ENCODE data around the gene ZNF391.
A peak's percentile ranks its signal among the peaks of the same experiment; 100 is the strongest.
"Not testable (repeated sequence)": the region's sequence is repeated elsewhere in the genome, so short reads cannot be mapped to it uniquely, and the experiment has no call there.

ZNF391 gene

GRCh38 chr6:27422651-27423332, 34.2 kb downstream of the ZNF391 start:
- no peak for DNase-seq (ENCODE audit: low spot score)

DNA sequence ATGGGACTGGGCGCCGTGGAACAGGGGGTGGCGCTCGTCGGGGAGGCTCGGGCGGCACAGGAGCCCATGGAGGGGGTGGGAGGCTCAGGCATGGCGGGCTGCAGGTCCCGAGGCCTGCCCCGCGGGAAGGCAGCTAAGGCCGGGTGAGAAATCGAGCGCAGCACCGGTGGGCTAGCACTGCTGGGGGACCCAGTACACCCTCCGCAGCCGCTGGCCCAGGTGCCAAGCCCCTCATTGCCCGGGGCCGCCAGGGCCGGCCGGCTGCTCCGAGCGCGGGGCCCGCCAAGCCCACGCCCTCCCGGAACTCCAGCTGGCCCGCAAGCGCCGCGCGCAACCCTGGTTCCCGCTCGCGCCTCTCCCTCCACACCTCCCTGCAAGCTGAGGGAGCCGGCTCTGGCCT, 36.3 kb downstream of the ZNF391 start:
- DNase-seq (ENCODE audit: low spot score) = not testable (repeated sequence)

GRCh38 chr6:27426045-27426620, 37.6 kb downstream of the ZNF391 start:
- no peak for DNase-seq (ENCODE audit: low spot score)

DNA sequence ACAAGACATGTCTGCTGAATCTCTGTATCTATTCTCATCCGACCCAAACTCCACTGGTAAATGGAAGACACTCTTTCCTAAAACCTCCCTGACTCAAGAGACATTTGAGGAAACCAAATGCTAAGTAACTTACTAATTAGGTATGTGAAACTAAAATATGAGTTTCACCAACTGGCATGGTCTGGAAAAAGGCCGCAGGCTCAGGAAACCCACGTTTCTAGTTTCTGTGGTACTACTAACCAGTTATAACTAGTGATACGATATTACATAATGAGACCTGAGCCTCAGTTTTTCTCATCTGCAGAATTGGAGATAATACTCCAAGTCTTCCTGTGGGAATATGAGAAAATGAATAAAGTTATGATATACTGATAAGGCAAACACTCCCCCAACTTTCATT, 39.9 kb downstream of the ZNF391 start:
- no peak for DNase-seq (ENCODE audit: low spot score)

GRCh38 chr6:27428966-27429365, 40.4 kb downstream of the ZNF391 start:
- no peak for DNase-seq (ENCODE audit: low spot score)

DNA sequence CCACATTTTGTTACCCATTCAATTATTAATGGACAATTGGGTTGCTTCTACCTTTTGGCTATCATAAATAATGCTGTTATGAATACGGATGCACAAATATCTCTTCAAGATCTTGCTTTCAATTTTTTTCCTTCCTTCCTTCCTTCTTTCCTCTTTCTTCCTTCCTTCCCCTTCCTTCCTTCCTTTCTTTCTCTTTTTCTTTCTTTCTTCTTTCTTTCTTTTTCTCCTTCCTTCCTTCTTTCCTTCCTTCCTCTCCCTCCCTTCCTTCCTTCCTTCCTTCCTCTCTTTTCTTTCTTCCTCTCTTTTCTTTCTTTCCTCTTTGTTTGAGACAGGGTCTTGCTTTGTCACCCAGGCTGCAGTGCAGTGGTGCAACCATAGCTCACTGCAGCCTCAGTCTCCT, 45.2 kb downstream of the ZNF391 start:
- no peak for DNase-seq (ENCODE audit: low spot score)

DNA sequence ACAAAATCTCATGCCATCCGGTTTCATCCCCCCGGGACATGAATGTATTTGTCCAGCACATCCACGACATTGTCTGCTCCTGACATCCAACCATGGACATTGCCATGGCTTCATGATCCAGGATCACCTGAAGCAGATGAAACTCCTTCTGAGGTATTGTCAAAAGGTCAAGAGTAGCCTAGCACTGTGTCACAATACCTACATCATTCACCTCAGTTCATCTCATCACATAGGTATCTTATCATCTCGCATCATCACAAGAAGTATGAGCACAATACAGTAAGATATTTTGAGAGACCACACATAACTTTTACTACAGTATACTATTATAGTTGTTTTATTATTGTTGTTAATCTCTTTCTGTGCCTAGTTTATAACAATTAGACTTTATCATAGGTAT, 50.8 kb downstream of the ZNF391 start:
- DNase-seq (ENCODE audit: low spot score) = no peak

DNA sequence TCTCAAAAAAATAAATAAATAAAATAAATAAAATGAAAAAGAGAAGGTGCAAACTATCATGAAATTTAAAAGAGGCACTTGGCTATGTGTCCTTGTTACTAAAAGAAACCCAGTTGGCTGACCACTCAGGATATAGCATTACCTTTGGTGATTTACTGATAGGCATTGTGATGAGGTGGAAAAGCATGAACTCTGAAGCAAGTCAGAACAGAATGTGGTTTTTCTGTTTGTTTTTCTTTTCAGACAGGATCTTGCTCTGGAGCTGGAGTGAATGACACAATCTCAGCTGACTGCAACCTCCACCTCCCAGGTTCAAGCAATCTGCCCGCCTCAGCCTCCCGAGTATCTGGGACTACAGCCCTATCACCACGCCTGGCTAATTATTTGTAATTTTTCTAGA, 52.4 kb downstream of the ZNF391 start:
- no peak for DNase-seq (ENCODE audit: low spot score)

DNA sequence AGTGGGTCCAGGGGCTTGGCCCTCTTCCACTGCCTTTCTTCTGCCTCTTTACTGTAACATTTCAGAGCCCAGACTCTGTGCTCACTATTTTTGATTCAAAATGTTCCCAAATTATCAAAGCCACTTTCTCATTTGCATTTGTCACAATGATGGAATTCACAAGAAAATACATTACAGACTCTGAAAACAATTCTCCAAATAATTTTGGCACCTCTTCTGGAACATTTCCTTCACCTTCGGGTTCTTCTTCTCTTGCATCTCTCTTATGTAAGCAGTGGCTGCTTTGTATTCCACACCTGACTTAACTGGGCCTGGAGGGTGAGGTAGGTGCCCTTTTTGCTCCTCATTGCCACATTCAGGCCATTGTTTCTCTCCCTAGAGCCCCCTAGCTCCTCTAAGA, 54.4 kb downstream of the ZNF391 start:
- DNase-seq (ENCODE audit: low spot score) = no peak

DNA sequence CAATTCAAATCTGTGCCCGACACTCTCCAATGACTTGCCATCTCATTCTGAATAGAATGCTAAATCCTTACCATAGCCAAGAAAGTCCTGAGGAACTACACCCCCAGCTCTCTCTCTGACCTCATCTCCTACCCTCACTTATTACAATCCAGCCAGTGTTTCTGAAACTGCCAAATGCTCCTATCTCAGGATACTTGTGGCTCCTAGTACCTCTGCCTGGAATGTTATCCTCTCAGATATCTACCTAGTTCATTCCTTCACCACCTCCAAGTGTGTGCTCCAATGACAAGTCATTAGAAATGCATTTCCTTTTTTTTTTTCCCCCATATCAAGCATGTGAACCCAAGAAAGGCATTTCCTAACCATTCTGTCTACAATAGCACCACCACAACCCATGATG, 59.9 kb downstream of the ZNF391 start:
- no peak for DNase-seq (ENCODE audit: low spot score)

DNA sequence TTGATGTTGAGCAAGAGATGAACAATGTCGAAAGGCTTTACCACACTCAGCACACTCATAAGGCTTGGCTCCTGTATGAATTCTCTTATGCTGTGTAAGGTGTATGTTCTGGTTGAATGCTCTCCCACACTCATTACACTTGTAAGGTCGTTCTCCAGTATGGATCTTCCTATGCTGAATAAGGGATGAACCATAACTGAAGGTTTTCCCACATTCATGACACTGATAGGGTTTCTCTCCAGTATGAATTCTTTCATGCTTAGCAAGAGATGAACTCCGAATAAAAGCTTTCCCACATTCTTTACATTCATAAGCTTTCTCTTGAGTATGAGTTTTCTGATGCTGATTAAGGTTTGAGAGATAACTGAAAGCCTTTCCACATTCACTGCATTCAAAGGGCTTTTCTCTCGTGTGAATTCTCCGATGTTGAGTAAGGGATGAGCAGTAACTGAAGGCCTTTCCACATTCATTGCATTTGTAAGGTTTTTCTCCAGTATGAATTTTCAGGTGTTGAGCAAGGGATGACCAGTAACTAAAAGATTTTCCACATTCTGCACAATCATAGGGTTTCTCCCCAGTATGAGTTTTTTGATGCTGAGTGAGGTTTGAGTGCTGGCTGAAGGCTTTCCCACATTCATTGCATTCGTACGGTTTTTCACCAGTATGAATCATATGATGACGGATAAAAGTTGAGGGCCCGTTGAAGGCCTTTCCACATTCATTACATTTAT, 63.3 kb downstream of the ZNF391 start:
- DNase-seq (ENCODE audit: low spot score) = no peak

DNA sequence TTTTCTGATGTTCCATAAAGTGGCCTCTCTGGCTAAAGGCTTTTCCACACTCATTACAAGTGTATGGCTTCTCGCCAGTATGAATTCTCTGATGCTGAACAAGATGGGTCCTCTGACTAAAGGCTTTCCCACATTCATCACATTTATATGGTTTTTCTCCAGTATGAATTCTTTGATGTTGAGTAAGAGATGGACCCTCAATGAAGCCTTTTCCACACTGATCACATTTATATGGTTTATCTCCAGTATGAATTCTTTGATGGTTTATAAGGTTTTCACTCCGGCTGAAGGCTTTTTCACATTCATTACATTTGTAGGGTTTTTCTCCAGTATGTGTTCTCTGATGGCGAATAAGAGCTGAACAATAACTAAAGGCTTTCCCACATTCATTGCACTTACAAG, 63.9 kb downstream of the ZNF391 start:
- DNase-seq (ENCODE audit: low spot score) = peak; percentile 6

Data from NAMALWA (cell line).